Cardiac septum (tissue), 1 donor: Measurements from ENCODE around the gene ATRNL1. TPM values are rescaled to one million over a fixed set of nuclear protein-coding genes. Genes with fewer than 3 reads are reported as not detected.

Source experiments
- DNase-seq: peaks from one replicate; pipeline ENCODE4 v3.0.0-alpha.2; 2020; ENCODE audit warnings: low spot score
- intact Hi-C: fragments of 100-400 bp; cut with DNase I; formaldehyde crosslinking; loops from one replicate; pipeline ENCODE4 v1.14.0; 2022
- total RNA-seq: library from RNA; stranded (reverse); fragmentation: NEBNext Ultra II Directional; extraction: Animal tissue kit (Norgen Biotek cat#: 25700); gene quantifications from one replicate; pipeline ENCODE4 v1.2.1, GENCODE V29; 2021
- donor health status: DM: no; HTN: no; CAD: no.

Gene ATRNL1
- total RNA-seq, 1 donor from 2014 or later: 25.8 TPM

GRCh38 chr10:115857856-115858255 lies 764.7 kb downstream of the ATRNL1 start:
- no peak for DNase-seq
- intact Hi-C loops: no loop called here

- no peak for DNase-seq
- intact Hi-C loops: no loop called here
Measured at GRCh38 chr10:115860182-115861107, 767.3 kb downstream of the ATRNL1 start.

DNA sequence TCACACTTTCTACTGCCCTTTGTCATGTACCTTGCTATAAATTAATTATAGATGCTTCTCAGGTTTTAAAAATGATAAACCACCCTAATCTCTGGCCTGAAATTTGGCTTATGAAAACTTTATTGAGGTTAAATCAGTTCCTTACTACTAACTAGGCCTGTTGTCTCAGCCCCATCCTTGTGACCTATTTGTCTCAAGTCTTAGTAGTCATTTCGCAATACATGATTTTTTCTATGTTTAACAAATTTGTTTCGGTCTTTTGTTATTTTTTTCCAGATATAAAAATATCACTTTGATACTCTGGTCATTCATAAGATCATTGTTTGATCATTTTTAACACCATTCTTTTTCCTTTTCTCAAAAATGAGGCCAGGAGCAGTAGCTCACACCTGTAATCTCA lies 768.3 kb downstream of the ATRNL1 start:
- intact Hi-C loops: no loop called here
- no peak for DNase-seq

DNA sequence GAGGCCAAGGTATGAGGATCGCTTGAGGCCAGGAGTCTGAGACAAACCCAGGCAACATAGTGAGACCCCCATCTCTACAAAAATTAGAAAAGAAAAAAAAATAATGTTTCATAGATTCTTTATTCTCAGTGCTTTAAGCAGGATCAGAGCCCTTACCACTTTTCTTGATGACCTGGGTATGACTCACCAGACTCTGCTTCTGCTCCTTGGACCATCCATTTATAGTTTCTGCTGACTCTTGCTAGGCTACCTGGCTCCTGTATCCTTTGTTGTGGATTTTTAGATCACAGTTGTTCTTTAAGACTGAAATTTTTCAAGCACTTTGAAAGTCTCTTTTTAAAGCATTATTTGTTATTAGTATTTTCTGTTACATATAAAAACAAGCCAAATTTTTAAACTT lies 768.7 kb downstream of the ATRNL1 start:
- intact Hi-C loops: no loop called here
- no peak for DNase-seq

GRCh38 chr10:115866174-115866573 lies 773.0 kb downstream of the ATRNL1 start:
- intact Hi-C loops: no loop called here
- DNase-seq: no peak

- DNase-seq: no peak
- intact Hi-C loops: no loop called here
Measured at GRCh38 chr10:115866691-115867090, 773.5 kb downstream of the ATRNL1 start.

- intact Hi-C loops: no loop called here
- no peak for DNase-seq
Measured at GRCh38 chr10:115867305-115867704, 774.1 kb downstream of the ATRNL1 start.

- DNase-seq: no peak
- intact Hi-C loops: no loop called here
Measured at GRCh38 chr10:115871855-115872254, 778.7 kb downstream of the ATRNL1 start.

GRCh38 chr10:115875172-115875571 lies 782.0 kb downstream of the ATRNL1 start:
- no peak for DNase-seq
- intact Hi-C loops: no loop called here

DNA sequence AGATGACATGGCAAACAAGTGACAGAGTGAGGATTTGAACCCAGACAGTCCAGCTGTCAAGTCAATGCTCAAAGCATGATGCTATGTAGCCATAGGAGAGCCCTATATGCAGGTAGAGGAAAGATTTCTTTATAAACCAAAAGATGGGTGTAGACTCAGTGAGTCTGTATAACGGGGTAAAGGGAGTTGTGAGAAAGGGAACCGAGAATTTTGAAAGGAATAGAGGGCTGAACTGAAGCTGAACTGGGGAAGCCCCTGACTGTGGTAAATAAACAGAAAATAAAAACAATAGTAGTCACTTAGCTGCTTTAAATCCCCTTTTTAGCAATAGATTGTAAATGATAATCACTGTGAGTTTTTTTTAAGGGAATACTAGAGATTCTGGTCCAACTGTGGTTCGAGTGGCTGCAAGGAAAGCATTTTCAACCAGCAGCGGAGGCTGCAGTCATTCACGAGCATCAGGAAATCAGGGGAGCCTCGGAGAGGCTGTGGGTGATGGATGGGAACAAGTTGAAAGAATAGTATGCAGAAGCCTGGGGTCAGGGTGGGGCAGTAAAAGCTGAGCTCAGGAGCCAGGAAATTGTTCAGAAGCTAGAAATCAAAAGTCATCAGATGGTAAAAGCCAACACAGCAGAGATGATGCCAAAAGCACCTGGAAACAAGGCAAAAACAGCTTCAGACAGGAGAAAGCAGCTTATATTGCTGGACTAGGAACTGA lies 786.4 kb downstream of the ATRNL1 start:
- intact Hi-C loops: no loop called here
- DNase-seq: no peak

DNA sequence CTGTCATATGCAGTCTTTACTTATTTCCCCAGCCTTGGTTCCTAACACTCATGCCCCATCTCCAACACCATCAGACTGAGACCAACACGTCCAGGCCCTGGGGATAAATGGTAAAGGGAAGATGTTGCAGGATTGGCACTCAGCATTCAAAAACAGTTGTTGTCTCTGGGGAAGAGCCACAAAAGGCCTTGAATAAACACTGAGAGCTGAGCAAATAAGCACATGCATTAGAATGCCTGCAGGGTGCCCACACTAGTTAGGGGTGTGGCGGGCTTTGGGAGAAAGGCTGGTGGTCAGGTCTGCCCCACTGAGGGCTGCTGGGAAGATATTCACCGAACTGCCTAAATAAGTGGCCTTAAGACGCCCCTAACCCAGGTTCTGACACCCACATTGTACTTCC lies 788.9 kb downstream of the ATRNL1 start:
- intact Hi-C loops: no loop called here
- DNase-seq: no peak

DNA sequence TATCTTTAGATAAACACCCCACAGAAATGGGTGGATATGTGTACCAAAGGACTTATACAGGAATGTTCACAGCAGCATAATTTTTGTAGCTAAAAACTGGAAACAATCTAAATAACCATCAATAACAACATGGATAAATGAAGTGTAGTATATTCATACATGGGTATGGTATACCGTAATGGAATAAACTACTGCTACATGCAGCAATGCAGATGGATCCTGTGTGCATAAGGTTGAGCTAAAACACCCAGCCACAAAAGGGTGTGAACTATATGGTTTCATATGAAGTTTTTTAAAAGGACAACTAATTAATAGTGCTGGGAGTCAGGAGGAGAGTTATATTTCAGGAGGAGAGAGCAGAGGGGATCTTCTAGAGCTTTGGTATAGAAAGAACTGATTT lies 790.2 kb downstream of the ATRNL1 start:
- intact Hi-C loops: no loop called here
- no peak for DNase-seq

- intact Hi-C loops: no loop called here
- no peak for DNase-seq
Measured at GRCh38 chr10:115884331-115884730, 791.2 kb downstream of the ATRNL1 start.

GRCh38 chr10:115895166-115895565 lies 802.0 kb downstream of the ATRNL1 start:
- intact Hi-C loops: no loop called here
- DNase-seq: no peak

DNA sequence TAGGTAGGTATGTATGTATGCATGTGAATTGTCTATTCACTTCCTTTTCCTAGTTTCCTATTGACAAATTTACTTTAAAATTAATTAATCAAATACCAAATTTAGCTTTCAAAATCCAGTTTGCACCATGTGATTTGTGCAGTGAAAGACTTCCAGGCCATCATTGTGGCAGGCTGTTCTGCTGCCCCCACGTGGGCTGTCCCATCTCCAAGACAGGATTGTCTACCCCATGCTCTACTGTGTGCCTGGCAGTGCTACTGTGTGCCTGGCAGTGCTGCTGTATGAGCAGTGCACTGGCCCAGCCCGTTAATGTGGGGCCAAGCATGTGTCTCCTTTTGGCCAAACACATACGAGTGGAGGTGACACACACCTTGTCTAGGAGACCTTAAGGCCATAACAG lies 805.1 kb downstream of the ATRNL1 start:
- intact Hi-C loops: no loop called here
- DNase-seq: no peak

DNA sequence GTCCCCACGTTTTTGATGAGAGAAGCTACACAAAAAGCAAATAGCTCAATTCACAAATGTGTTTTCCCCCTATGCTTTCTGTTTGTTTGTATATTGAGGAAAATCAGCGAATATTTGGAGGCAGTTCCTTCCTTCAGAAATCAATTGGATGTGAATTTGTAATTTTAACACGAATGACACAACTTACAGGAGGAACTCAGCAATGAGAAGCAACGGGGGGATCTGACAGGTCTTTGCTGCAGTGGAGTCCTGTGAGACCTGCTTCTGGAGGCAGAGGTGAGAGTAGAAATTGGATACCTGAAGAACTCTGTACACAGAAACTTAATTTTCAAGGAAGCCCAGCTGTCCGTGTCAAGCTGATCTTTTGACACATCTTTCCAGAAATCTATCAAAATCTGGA lies 809.4 kb downstream of the ATRNL1 start:
- intact Hi-C loops: no loop called here
- no peak for DNase-seq

DNA sequence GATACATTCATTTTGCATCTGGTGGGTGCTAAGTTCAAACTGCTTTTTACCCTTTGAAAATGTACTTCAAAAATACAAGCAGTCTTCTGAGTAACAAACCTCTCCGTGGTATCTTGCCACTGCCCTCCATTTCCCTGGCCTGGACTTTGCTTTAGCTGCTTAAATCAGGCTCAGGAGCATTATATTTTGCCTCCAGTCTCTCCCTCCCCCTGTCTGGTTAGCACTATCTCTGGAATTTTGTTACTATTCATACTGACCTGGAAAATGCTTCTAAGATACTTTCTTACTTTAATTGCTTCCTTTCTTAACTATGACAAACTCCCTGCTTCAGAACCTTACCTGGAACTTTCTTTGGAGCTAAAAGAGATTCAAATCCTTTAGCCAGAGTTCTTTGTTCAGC lies 810.0 kb downstream of the ATRNL1 start:
- DNase-seq: no peak
- intact Hi-C loops: no loop called here

- DNase-seq: no peak
- intact Hi-C loops: no loop called here
Measured at GRCh38 chr10:115903845-115904244, 810.7 kb downstream of the ATRNL1 start.

- no peak for DNase-seq
- intact Hi-C loops: no loop called here
Measured at GRCh38 chr10:115909037-115909436, 815.9 kb downstream of the ATRNL1 start.

- intact Hi-C loops: no loop called here
Measured at GRCh38 chr10:115909962-115910731, 817.0 kb downstream of the ATRNL1 start.

More at GRCh38 chr10:115909962-115910731, 817.0 kb downstream of the ATRNL1 start:
- DNase-seq: no peak
